Stomach (tissue), 9 donors: Measurements from ENCODE around the gene FERMT1. TPM values are rescaled to one million over a fixed set of nuclear protein-coding genes. Genes with fewer than 3 reads are reported as not detected.

Experiments used
- DNase-seq, 2 donors: peaks; one replicate each; pipeline versions ENCODE4 v3.0.0 to v3.0.0-alpha.2; 2013 to 2019
- H3K27ac ChIP-seq, 5 donors: fragments of 200-600 bp in 4 of 5; sonication (generic) in 4 of 5; one replicate each; pipeline ENCODE4 v1.5.1; 2013 to 2019; ENCODE audit warnings: mild to moderate bottlenecking in 1 of 5, moderate library complexity in 1 of 5
- H3K27me3 ChIP-seq, 3 donors: fragments of 200-600 bp; sonication (generic); one replicate each; pipeline ENCODE4 v1.5.1; 2017 to 2019; ENCODE audit warnings: mixed run types in 1 of 3
- H3K36me3 ChIP-seq, 4 donors: fragments of 200-600 bp; sonication (generic); 1 replicate in 3 of 4; 2 replicates in 1 of 4; pipeline ENCODE4 v1.5.1; 2016 to 2019
- H3K4me1 ChIP-seq, 4 donors: fragments of 200-600 bp; sonication (generic); one replicate each; pipeline ENCODE4 v1.5.1; 2016 to 2019
- H3K4me3 ChIP-seq, 4 donors: fragments of 200-600 bp; sonication (generic) in 3 of 4; one replicate each; pipeline ENCODE4 v1.5.1; 2016 to 2019; ENCODE audit warnings: mild to moderate bottlenecking in 1 of 4
- H3K9me3 ChIP-seq, 4 donors: fragments of 200-600 bp; sonication (generic); one replicate each; pipeline ENCODE4 v1.5.1; 2016 to 2019
- EP300 ChIP-seq: sonication (generic); formaldehyde crosslinking; IDR thresholded peaks from one replicate; pipeline ENCODE4 v1.6.1; 2017; ENCODE audit warnings: antibody characterized with exemption
- POLR2A ChIP-seq, 4 donors: fragments of 450-650 bp; IDR thresholded peaks; one replicate each; pipeline ENCODE4 v1.6.1; 2016; ENCODE audit warnings: antibody characterized with exemption in 4 of 4, control low read depth in 2 of 4, mild to moderate bottlenecking in 1 of 4, moderate library complexity in 1 of 4
- POLR2AphosphoS5 ChIP-seq, 3 donors: sonication (generic); formaldehyde crosslinking; IDR thresholded peaks; one replicate each; pipeline ENCODE4 v1.6.1; 2016; ENCODE audit warnings: antibody characterized with exemption in 3 of 3
- WGBS, 5 donors: extraction: QIAGEN DNeasy Blood & Tissue Kit in 3 of 5; methylation state at CpG; one replicate each; pipeline versions ENCODE4 v1.1.5 to v1.1.7; 2013 to 2018; 5-methylcytosine and 5-hydroxymethylcytosine counted together
- intact Hi-C: fragments of 100-400 bp; cut with DNase I; formaldehyde crosslinking; loops from one replicate; pipeline ENCODE4 v1.15.1; 2023; ENCODE audit warnings: low total_unique reads
- polyA plus RNA-seq, 3 donors: library from polyadenylated mRNA; stranded (reverse); fragments of 200-250 nt; gene quantifications; one replicate each; pipeline ENCODE4 v1.2.3, GENCODE V29; 2013
- total RNA-seq, 5 donors: library from RNA; depleted of rRNA; stranded (reverse); fragments of >200 nt; gene quantifications; one replicate each; pipeline versions ENCODE4 v1.1.0 to v1.2.3, GENCODE V29; 2014 to 2016
- TF ChIP-seq, protein P1 (sequence below), 7 experiments: fragments of 450-650 bp in 4 of 7; fragments of 200-600 bp in 3 of 7; sonication (generic) in 3 of 7; IDR thresholded peaks; one replicate each; pipeline ENCODE4 v1.5.1; 2016 to 2019; ENCODE audit warnings: antibody characterized with exemption in 7 of 7, control low read depth in 2 of 7, mild to moderate bottlenecking in 1 of 7
- donor health status: healthy with polysubstance abuse.
- donor health status: Bipolar disorder and iron deficiency.
- donor health status: healthy.

Gene FERMT1
- total and polyA plus RNA-seq, 8 donors, result 0.45 to 14.5 (median 7.9) TPM

- Histone ChIP-seq H3K9me3 (peaks cover 0 to 11% (median 5%) of the 10 kb centered on the region in 4 donors), H3K4me1 (no peaks in the 10 kb centered on the region), H3K27ac (no peak overlapping the region), H3K4me3 (no peak overlapping the region), H3K36me3 (no peaks in the 10 kb centered on the region), H3K27me3 (no peaks in the 10 kb centered on the region)
- DNase-seq, result no peak
- TF ChIP-seq, protein P1, sequence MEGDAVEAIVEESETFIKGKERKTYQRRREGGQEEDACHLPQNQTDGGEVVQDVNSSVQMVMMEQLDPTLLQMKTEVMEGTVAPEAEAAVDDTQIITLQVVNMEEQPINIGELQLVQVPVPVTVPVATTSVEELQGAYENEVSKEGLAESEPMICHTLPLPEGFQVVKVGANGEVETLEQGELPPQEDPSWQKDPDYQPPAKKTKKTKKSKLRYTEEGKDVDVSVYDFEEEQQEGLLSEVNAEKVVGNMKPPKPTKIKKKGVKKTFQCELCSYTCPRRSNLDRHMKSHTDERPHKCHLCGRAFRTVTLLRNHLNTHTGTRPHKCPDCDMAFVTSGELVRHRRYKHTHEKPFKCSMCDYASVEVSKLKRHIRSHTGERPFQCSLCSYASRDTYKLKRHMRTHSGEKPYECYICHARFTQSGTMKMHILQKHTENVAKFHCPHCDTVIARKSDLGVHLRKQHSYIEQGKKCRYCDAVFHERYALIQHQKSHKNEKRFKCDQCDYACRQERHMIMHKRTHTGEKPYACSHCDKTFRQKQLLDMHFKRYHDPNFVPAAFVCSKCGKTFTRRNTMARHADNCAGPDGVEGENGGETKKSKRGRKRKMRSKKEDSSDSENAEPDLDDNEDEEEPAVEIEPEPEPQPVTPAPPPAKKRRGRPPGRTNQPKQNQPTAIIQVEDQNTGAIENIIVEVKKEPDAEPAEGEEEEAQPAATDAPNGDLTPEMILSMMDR (IDR thresholded peaks at IDR 0.05), result no peak
- TF ChIP-seq POLR2AphosphoS5 (IDR thresholded peaks at IDR 0.05), result no peak
- no peak for TF ChIP-seq POLR2A (IDR thresholded peaks at IDR 0.05)
- TF ChIP-seq EP300, result no peak
- intact Hi-C loops, result no loop called here
- 86 to 91% (median 89%) methylated on average over 7 of the region's 7 CpGs for WGBS, 5 donors
These were observed 25.2 kb upstream of the FERMT1 start for GRCh38 chr20:6148073-6148472.

GRCh38 chr20:6142348-6142993 is 19.6 kb upstream of the FERMT1 start:
- Histone ChIP-seq H3K4me1 (no peaks in the 10 kb centered on the region), H3K27ac (no peak overlapping the region), H3K36me3 (no peaks in the 10 kb centered on the region), H3K27me3 (peaks cover 0 to 11% (median 0%) of the 10 kb centered on the region in 3 donors), H3K4me3 (no peak overlapping the region), H3K9me3 (peaks cover 0 to 11% (median 3%) of the 10 kb centered on the region in 4 donors)
- intact Hi-C loops, result no loop called here
- DNase-seq, result peak; percentile 46 to 83
- TF ChIP-seq EP300 (no peak), POLR2A (IDR thresholded peaks at IDR 0.05) (no peak), POLR2AphosphoS5 (IDR thresholded peaks at IDR 0.05) (no peak)
- TF ChIP-seq, protein P1 (IDR thresholded peaks at IDR 0.05), result peak in 5 of 7 experiments; percentile 16 to 85 (median 60)
- WGBS, 5 donors, result 1 to 3% (median 2%) methylated on average over 10 of the region's 10 CpGs

DNA sequence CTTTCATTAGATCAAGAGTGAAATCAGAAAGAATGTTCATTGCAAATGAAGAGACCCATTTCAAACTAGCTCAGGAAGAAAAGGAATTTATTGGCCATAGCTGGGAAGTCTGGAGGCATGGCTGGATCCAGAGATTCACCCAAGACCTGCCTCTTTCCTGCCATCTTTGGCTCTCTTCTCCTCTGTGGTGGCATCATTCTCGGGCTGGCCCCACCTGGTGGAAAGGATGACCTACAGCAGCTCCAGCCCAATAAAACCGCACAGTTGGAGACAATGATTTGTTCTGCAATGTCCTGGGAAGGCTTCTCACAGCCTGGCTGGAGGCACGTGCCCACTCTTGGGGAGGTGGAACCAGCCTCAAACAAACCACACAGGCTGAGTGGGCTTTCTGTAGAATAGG is 18.1 kb upstream of the FERMT1 start:
- WGBS, 5 donors, result 54 to 87% (median 75%) methylated on average over 3 of the region's 3 CpGs
- TF ChIP-seq POLR2AphosphoS5 (IDR thresholded peaks at IDR 0.05) (no peak), EP300 (no peak), POLR2A (IDR thresholded peaks at IDR 0.05) (no peak)
- TF ChIP-seq, protein P1 (IDR thresholded peaks at IDR 0.05), result no peak
- H3K4me3 ChIP-seq, result no peak overlapping the region
- H3K4me1 ChIP-seq, result no peaks in the 10 kb centered on the region
- DNase-seq, result no peak
- peaks cover 0 to 6% (median 2%) of the 10 kb centered on the region in 4 donors for H3K9me3 ChIP-seq
- peaks cover 0 to 11% (median 0%) of the 10 kb centered on the region in 3 donors for H3K27me3 ChIP-seq
- H3K27ac ChIP-seq, result no peak overlapping the region
- no peaks in the 10 kb centered on the region for H3K36me3 ChIP-seq
- intact Hi-C loops, result no loop called here

DNA sequence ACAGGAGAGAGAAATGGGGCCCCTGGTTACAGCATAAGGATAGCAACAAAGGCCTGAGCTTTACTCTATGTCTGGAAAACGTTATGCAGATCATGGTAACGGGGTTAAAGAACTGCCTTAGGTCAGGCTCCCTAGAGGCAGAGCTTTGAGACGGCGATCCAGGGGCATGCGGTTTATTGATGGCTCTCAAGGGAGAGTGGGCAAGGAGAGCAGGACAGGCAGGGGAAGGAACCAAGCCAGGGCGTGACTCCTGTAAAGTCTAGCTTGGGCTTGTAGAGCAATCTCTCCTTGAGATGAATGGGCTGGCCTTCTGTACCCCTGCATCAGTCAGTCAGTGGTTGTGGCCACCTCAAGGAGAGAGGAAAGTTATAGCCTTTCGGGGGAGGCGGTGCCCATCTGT is 12.5 kb upstream of the FERMT1 start:
- TF ChIP-seq EP300, result no peak
- TF ChIP-seq, protein P1 (IDR thresholded peaks at IDR 0.05), result no peak
- TF ChIP-seq POLR2A (IDR thresholded peaks at IDR 0.05), result no peak
- DNase-seq, result no peak
- 79 to 88% (median 80%) methylated on average over 8 of the region's 8 CpGs for WGBS, 5 donors
- Histone ChIP-seq H3K4me3 (no peak overlapping the region), H3K27ac (no peak overlapping the region), H3K27me3 (peaks cover 0 to 5% (median 0%) of the 10 kb centered on the region in 3 donors), H3K9me3 (no peaks in the 10 kb centered on the region), H3K4me1 (peaks cover 0 to 8% (median 0%) of the 10 kb centered on the region in 4 donors), H3K36me3 (no peaks in the 10 kb centered on the region)
- intact Hi-C loops, result no loop called here
